ENCODE results near the gene ARHGAP29.

The ARHGAP29 gene

DNA sequence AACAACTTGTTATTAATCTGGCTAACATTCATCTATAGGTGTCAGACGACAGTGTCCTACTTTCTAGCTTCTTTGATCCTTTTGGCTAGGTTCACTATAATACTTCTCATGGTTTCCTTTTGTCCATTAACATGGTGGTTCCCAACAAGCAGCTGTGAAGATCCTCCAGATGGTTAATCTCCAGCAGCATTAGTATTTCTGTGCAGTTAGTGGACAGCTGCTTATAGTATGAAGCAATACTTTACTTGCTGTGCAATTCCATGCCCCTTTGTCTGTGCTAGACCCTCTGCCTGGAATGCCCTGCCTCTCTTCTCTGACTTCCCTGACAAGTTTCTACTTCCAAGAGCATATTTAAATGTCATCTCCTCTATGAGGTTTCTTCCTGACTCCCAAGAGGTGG is 41.7 kb upstream of the ARHGAP29 start:
- Histone ChIP-seq H3K36me3 (no peaks in the 10 kb centered on the region), H3K4me3 (ENCODE audit: low read depth in 1 of 2, low read length in 1 of 2) (no peak overlapping the region), H3K27me3 (no peaks in the 10 kb centered on the region), H3K4me1 (ENCODE audit: control insufficient read depth in 1 of 2, insufficient read depth in 1 of 2, low read depth in 1 of 2, low read length in 1 of 2) (no peaks in the 10 kb centered on the region), H3K9me3 (no peaks in the 10 kb centered on the region), H3K27ac (no peak overlapping the region)
- no peak for TF ChIP-seq CTCF (IDR thresholded peaks at IDR 0.05)

- H3K4me3 ChIP-seq (ENCODE audit: low read depth in 1 of 2, low read length in 1 of 2) = no peak overlapping the region
- H3K4me1 ChIP-seq (ENCODE audit: control insufficient read depth in 1 of 2, insufficient read depth in 1 of 2, low read depth in 1 of 2, low read length in 1 of 2) = no peaks in the 10 kb centered on the region
- TF ChIP-seq CTCF (IDR thresholded peaks at IDR 0.05) = no peak
Observed at GRCh38 chr1:94276988-94277434, 39.6 kb upstream of the ARHGAP29 start.

GRCh38 chr1:94275083-94275482 is 37.7 kb upstream of the ARHGAP29 start:
- no peaks in the 10 kb centered on the region for H3K4me1 ChIP-seq (ENCODE audit: control insufficient read depth in 1 of 2, insufficient read depth in 1 of 2, low read depth in 1 of 2, low read length in 1 of 2)

More at GRCh38 chr1:94276988-94277434, 39.6 kb upstream of the ARHGAP29 start:
- Histone ChIP-seq H3K9me3 (no peaks in the 10 kb centered on the region), H3K27ac (no peak overlapping the region), H3K27me3 (no peaks in the 10 kb centered on the region), H3K36me3 (no peaks in the 10 kb centered on the region)

GRCh38 chr1:94274561-94274960 is 37.2 kb upstream of the ARHGAP29 start:
- Histone ChIP-seq H3K36me3 (no peaks in the 10 kb centered on the region), H3K9me3 (no peaks in the 10 kb centered on the region), H3K27ac (no peak overlapping the region), H3K4me3 (ENCODE audit: low read depth in 1 of 2, low read length in 1 of 2) (no peak overlapping the region), H3K27me3 (no peaks in the 10 kb centered on the region), H3K4me1 (ENCODE audit: control insufficient read depth in 1 of 2, insufficient read depth in 1 of 2, low read depth in 1 of 2, low read length in 1 of 2) (no peaks in the 10 kb centered on the region)
- no peak for TF ChIP-seq CTCF (IDR thresholded peaks at IDR 0.05)

More at GRCh38 chr1:94275083-94275482, 37.7 kb upstream of the ARHGAP29 start:
- Histone ChIP-seq H3K36me3 (no peaks in the 10 kb centered on the region), H3K9me3 (no peaks in the 10 kb centered on the region), H3K4me3 (ENCODE audit: low read depth in 1 of 2, low read length in 1 of 2) (no peak overlapping the region), H3K27ac (no peak overlapping the region), H3K27me3 (no peaks in the 10 kb centered on the region)
- no peak for TF ChIP-seq CTCF (IDR thresholded peaks at IDR 0.05)

- no peaks in the 10 kb centered on the region for H3K36me3 ChIP-seq
- TF ChIP-seq CTCF (IDR thresholded peaks at IDR 0.05) = no peak
- H3K27me3 ChIP-seq = no peaks in the 10 kb centered on the region
- no peaks in the 10 kb centered on the region for H3K4me1 ChIP-seq (ENCODE audit: control insufficient read depth in 1 of 2, insufficient read depth in 1 of 2, low read depth in 1 of 2, low read length in 1 of 2)
- no peak overlapping the region for H3K27ac ChIP-seq
- H3K9me3 ChIP-seq = no peaks in the 10 kb centered on the region
- H3K4me3 ChIP-seq (ENCODE audit: low read depth in 1 of 2, low read length in 1 of 2) = no peak overlapping the region
Observed at GRCh38 chr1:94273111-94273510, 35.7 kb upstream of the ARHGAP29 start.

- Histone ChIP-seq H3K4me3 (ENCODE audit: low read depth in 1 of 2, low read length in 1 of 2) (no peak overlapping the region), H3K4me1 (ENCODE audit: control insufficient read depth in 1 of 2, insufficient read depth in 1 of 2, low read depth in 1 of 2, low read length in 1 of 2) (no peaks in the 10 kb centered on the region), H3K36me3 (no peaks in the 10 kb centered on the region), H3K27ac (no peak overlapping the region), H3K9me3 (no peaks in the 10 kb centered on the region), H3K27me3 (no peaks in the 10 kb centered on the region)
- no peak for TF ChIP-seq CTCF (IDR thresholded peaks at IDR 0.05)
Observed at GRCh38 chr1:94272388-94272787, 35.0 kb upstream of the ARHGAP29 start.
